ENCODE data around the gene PPP1R8.
"Not testable (repeated sequence)": the region's sequence is repeated elsewhere in the genome, so short reads cannot be mapped to it uniquely, and the experiment has no call there.

PPP1R8 gene

DNA sequence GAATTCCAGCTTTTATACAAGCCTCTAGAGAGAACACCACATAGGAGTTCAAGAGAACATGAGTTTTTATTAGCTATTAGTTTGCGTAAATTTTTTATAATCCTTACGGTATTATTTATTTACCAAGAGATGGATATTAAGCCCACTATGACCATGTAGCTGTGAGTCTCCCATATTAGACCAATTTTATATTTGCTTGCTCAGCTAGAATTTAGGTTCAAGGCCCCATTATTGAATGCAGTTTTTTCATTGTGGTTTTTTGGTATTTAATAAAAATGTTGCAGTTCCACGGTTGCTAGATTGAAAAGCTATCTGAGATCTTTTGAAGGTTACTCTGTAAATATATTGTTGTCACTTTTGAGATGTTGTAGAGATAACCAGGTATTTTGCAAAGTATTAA lies 2.9 kb downstream of the PPP1R8 start:
- no peak for DNase-seq

- no peak for DNase-seq
Measured at GRCh38 chr1:27835046-27835445, 4.5 kb downstream of the PPP1R8 start.

DNA sequence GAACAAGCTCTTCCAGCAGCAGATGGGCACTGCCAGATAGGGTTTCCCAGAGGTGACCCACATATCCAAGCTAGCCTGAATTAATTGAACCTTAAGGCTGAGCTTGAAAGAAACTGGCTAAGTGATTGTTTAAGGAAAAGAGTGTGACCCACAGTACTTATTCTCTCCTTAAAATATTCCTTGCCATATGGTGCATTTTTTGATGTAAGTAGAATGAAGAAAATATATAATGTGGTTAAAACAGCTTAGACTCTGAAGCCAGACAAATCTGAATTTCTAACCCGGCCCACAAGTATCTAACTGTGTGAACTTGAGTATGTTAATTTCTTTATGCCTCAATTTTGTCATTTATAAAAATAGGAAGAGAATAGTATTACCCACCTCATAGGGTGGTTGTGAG lies 4.9 kb downstream of the PPP1R8 start:
- no peak for DNase-seq

- DNase-seq, result no peak
Measured at GRCh38 chr1:27849951-27850350, 19.4 kb downstream of the PPP1R8 start.

DNA sequence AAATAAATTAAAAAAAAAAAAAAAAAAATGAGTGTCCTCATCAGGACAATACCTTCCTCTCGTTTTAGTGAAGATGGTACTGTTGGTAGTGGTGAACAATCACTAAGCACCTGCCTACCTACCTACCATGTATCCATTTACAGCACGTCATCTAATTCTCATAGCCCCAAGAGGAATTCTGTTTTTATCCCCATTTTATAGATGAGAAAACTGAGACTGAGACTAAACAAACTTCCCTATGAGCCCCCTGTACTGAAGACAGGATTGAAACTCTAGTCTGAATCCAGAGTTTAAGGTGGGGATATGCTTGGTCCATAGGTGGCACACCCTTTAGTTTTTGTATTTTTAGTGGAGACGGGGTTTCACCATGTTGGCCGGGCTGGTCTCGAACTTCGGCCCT lies 24.5 kb downstream of the PPP1R8 start:
- no peak for DNase-seq

- no peak for DNase-seq
Measured at GRCh38 chr1:27856561-27857343, 26.2 kb downstream of the PPP1R8 start.

DNA sequence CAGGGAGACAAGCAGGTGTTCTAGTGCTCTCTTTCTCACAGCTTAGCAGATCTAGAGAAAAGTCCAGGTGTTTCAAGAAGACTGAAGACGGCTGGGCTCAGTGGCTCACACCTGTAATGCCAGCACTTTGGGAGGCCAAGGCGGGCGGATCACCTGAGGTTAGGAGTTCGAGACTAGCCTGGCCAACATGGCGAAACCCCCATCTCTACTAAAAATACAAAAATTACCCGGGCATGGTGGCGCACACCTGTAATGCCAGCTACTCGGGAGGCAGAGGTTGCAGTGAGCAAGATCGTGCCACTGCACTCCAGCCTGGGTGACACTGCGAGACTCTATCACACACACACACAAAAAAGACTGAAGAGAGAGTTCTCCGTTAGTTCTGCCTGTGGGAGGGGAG lies 27.0 kb downstream of the PPP1R8 start:
- DNase-seq, result not testable (repeated sequence)

- DNase-seq, result peak; percentile 82
Measured at GRCh38 chr1:27858072-27858948, 27.7 kb downstream of the PPP1R8 start.

DNA sequence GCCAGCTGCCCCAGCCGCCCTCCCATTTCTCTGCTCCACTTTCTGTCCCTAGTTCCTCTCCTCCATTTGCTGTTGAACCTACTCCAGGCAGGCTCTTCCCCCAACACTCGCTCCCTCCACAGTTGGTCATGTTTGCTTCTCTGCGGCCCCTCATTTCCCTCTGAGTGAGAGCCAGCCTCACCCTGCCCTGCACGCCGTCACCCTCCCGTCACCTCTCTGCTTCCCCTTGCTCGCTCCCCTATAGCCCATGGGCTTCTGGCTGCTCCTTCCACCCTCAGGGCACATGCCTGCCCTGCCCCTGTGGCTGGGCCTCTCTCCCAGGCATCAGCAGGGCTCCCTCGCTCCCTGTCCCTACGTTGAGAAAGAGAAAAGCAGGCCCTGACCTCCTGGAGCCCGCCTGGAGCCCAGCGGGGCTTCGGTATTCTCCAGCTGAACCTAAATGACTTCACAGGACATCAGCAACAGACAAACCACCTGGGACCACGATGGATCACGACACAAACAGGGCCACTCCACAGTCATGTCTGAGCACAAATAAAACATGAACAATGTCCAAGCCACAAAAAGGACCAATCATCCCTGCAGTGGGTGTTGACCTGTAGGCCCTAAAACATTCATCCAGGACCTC lies 28.5 kb downstream of the PPP1R8 start:
- DNase-seq, result no peak

DNA sequence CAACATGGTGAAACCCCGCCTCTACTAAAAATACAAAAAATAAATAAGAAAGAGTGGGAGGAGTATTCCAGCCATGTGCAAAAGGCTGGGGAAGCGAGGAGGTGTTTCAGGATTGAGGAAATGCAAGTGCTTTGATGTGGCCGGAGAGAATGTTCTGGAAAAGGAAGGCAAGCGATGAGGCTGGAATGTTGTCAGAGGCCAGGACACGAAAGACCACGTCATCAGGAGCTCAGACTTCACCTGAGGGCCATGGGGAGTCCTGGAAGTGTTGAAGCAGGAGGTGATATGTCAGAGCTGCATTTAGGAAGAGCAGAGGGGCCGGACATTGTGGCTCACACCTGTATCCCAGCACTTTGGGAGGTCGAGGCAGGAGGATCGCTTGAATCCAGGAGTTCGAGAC lies 30.9 kb downstream of the PPP1R8 start:
- no peak for DNase-seq

- DNase-seq, result no peak
Measured at GRCh38 chr1:27862004-27862403, 31.4 kb downstream of the PPP1R8 start.

GRCh38 chr1:27862671-27863537 lies 32.3 kb downstream of the PPP1R8 start:
- peak; percentile 85 for DNase-seq

DNA sequence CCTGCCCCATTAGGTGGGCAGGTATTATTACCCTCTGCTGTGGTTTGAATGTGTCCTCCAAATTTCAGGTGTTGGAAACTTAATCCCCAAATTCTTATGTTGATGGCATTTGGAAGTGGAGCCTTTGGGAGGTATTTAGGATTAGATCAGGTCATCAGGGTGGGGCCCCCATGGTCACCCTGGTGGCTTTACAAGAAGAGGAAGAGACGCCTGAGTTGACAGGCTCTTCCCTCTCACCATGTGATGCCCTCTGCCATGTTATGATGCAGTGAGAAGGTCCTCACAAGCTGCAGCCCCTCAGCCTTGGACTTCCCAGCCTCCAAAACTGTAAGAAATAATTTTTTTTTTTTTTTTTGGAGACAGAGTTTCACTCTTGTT lies 32.9 kb downstream of the PPP1R8 start:
- peak; percentile 72 for DNase-seq

DNA sequence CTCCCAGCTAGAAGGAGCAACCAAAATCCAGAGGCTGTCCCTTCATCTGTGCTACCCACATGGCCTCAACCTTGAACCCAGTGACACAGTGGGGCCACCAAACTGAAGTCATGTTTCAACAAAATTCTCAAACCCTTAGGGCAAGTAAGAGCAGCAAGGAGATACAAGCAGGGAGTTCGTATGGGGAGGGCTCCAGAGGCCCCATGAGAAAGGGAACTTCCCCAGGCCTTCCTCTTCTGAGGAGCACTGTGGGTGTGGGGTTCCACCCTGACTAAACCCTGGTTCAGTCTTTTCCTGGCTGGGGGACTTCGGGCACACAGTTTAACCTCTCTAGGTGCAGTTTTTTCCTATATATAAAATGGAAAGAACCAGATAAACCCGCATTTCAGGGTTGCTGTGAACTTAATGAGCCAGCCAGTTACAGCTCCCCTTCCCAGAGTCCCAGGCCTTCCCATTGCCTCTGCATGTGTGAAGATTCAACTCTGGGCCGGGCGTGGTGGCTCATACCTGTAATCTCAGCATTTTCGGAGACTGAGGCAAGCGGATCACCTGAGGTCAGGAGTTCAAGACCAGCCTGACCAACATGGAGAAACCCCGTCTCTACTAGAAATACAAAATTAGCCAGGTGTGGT lies 33.8 kb downstream of the PPP1R8 start:
- peak; percentile 73 for DNase-seq

GRCh38 chr1:27865821-27866220 lies 35.2 kb downstream of the PPP1R8 start:
- no peak for DNase-seq

GRCh38 chr1:27868556-27868931 lies 38.0 kb downstream of the PPP1R8 start:
- DNase-seq, result no peak

DNA sequence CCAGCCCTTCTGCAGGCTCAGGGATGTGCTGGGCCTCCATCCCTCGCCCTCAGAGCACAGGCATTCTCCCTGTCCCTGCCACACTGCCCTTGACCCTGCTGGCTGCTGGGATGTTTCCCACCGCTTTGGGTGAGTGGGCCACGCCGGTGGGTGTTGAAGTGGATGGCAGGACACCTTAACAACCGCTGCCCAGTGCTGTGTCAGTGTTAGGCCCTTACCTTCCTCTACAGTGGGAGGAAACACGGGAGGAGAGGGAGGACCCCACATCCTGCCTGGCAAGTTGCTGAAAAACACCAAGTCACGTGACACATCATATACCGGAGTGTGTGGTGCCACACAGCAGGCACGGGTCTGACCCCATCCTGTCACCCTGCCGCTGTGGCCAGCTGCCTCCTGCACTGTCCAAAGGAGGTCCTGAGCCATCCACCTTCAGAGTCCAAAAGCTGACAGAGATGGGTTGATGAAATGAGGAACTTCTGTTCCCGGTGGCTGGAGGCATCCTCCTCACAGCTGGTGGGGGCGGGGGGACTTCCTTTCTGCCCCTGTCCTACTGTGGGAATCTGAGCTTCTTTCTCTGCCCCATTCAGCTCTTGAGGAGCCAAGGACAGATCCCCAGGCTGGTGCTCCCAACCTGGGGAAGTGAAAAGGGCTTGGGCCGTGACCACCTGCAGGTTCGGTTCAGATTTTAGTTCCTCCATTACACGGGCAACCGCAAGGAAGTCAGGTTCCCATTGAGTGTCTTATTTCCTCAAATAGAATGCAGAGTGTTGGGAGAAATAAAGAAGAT lies 38.5 kb downstream of the PPP1R8 start:
- DNase-seq, result peak; percentile 73

- no peak for DNase-seq
Measured at GRCh38 chr1:27869719-27870085, 39.1 kb downstream of the PPP1R8 start.

- DNase-seq, result not testable (repeated sequence)
Measured at GRCh38 chr1:27871076-27871475, 40.5 kb downstream of the PPP1R8 start.

- peak; percentile 81 for DNase-seq
Measured at GRCh38 chr1:27872059-27872801, 41.6 kb downstream of the PPP1R8 start, which contains the start of gene THEMIS2. THEMIS2 (plus strand) TSS chr1:27872544; CDS start chr1:27872572, 28 bp downstream.

Measured in CD4-positive, alpha-beta T cell treated with Interleukin-15 for 1 hour (primary cell).